Stimulated activated CD8-positive, alpha-beta memory T cell treated with anti-CD3 and anti-CD28 coated beads, Interleukin-4, amount 100 ng/mL, for 48 hours (primary cell): ENCODE measurements around the gene PLA2G2D.

Experiments used
- DNase-seq: peaks from one replicate; pipeline ENCODE4 v3.0.0-alpha.2; 2020

The PLA2G2D gene

DNA sequence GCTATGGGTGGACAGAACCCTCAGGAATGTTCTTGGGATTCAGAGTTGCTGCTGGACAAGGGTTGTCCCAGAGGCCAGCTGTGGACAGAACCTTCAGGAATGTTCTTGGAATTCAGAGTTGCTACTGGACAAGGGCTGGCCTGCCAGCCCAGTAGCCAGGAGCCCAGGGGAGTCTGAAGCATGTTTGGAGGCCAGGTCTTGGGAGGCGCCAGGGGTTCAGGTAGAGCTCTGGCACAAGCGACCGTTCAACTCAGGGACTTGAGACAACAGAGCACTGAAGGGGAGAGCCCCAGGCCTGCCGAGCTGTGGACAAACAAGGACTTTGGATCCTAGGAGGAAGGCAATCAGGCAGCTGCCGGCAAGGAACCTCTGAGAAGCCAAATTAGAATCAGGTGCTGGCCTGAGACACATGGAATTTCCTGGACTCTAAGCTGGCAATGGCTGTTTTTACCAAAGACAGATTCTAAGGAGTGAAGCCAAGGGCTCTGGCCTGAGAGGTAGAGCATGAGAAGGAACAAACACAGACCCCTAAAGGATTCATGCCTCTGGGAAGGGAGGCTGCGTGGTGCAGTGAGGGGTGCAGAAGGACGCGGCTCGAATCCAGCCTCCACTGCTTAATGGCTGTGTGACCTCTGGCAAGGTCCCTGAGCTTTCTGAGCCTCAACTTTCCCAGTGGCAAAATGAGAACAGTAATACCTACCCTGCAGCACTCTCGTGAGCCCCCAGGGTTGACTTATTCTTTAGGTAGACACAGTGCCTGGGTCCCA, 36.0 kb downstream of the PLA2G2D start:
- DNase-seq: no peak

- no peak for DNase-seq
Measured at GRCh38 chr1:20082772-20083171, 36.6 kb downstream of the PLA2G2D start.

- DNase-seq: no peak
Measured at GRCh38 chr1:20081353-20081810, 38.0 kb downstream of the PLA2G2D start.

DNA sequence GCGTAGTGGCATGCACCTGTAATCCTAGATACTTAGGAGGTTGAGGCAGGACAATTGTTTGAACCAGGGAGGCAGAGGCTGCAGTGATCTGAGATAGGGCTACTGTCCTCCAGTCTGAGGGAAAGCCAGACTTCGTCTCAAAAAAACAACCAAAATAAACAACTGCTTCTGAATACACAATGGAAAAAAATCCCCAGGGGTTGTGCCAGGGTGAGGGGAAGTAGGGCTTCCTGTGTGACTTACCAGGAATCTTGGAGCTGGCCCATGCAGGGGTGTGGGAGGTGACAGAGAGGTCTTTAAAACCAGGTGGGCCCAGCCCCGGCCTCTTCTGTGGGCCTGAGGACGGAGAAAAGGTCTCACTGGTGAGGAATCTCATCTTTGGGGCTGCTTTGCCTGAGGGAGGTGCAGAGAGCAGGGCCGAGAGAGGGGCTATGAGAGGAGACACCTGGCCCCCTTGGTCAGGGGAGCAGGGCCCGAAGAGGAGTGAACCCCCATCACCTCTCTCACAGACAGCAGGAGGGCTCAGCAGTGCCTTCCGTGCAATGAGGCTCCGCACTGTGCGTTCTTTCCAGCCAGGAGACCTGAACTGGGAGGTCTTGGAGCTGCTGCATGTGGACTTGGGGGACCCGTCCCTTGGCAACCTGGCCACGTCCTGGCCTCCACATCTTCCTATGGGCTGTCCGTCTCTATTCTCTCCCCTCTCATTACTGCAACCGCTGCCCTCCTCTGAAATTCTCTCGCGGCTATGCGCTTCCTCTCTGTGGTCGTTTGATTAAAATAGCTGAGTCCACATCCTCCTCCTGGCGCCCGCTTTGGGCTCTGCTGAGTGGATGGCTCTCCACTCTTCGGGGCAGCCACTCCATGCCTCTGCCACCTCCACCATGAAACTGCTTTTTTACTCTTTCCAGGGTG, 38.6 kb downstream of the PLA2G2D start:
- no peak for DNase-seq

- DNase-seq: no peak
Measured at GRCh38 chr1:20079661-20080305, 39.6 kb downstream of the PLA2G2D start.

- DNase-seq: no peak
Measured at GRCh38 chr1:20078711-20079110, 40.6 kb downstream of the PLA2G2D start.

DNA sequence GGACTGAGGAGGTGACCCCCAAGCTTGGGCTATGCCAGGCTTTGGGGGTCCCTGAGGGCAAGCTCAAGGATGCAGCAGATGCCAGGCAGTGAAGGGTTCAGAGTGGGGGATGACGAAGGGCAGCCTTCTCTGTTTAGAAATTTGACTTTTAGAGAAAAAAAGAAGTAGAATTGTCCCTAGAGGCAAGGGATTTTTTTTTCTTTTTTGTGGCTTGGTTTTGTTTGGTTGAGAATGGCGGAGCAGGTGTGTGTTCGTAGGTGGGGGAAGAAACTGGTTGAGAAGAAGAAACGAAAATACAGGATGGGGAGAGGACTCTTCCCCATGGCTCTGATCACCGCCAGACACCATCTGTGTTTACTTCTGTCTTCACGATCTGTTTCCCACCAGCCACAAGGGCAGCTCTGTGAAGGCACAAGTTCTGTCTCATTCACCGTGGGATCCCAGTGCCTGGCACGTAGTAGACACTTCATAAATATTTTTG, 41.1 kb downstream of the PLA2G2D start:
- DNase-seq: no peak

GRCh38 chr1:20076710-20077461, 42.5 kb downstream of the PLA2G2D start:
- DNase-seq: no peak

DNA sequence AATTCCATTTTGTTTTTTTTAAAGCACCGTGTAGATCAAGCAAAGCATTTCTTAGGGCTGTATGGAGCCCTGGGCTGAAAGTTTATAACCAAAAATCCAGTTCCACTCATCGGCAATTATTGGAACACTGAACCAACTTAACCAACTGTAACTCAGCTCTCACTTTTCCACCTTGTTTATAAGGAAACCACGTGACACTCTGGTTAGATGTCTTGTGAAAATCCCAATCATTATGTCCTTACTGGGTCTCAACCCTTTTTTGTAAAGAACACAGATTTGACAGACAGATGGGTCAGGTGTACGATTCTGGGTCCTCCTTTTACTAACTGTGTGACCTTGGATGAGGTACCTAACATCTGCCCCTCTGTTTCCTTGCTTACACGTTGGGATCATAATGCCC, 43.1 kb downstream of the PLA2G2D start:
- DNase-seq: no peak

DNA sequence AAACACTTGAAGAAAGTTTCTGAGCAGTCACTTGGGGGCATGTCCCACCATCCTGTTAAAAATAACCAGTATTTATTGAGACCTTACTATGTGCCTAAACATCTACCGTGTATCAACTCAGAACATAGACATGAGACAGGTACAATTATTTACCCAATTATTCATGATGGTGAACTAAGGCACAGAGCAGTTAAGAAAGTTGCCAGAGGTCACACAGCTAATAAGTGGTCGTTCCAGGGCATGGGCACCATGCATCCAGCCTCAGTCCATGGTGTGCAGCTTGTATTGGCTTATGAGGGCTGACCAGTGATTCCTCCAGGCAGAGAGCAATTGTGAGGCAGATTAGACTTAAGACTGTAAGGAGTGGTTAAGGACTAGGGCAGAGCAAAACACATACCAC, 44.0 kb downstream of the PLA2G2D start:
- no peak for DNase-seq

GRCh38 chr1:20074725-20075171, 44.6 kb downstream of the PLA2G2D start:
- no peak for DNase-seq

- no peak for DNase-seq
Measured at GRCh38 chr1:20074055-20074724, 45.1 kb downstream of the PLA2G2D start.

DNA sequence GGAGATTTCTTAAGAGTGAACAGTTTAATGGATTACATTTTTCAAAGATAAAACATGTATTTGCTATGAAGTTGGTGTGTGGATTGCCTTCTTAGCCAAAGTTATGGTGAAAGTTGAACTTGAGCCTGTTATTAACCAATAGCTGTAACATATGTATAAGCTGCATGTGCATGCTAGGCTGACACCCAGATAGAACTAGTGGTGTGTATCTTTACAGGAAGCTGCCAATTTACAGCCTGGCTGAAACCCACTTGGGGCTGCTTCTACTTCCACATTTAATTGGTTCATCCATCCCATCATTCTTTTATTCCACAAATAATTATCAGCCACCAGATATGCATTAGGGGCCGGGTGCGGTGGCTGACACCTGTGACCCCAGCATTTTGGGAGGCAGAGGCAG, 46.1 kb downstream of the PLA2G2D start:
- DNase-seq: no peak

- no peak for DNase-seq
Measured at GRCh38 chr1:20072771-20073170, 46.6 kb downstream of the PLA2G2D start.

DNA sequence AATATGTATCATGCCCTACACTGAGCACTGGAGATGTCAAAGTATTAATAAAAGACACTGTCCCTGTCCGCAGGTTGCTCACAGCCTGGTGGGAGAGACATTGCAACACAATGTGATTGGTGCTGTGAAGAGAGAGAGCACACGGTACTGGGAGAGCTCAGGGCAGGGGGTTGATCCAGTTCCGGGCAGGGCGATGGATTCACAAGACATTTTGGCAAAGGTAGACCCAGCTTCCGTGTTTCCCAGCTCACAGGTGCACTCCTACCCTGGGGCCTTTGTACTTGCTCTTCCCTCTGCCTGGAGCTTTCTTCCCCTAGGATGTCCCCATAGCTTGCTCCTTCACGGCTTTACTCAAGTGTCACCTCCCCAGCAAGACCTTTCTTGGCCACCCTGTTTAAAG, 47.9 kb downstream of the PLA2G2D start:
- no peak for DNase-seq

- DNase-seq: no peak
Measured at GRCh38 chr1:20070357-20070756, 49.0 kb downstream of the PLA2G2D start.

DNA sequence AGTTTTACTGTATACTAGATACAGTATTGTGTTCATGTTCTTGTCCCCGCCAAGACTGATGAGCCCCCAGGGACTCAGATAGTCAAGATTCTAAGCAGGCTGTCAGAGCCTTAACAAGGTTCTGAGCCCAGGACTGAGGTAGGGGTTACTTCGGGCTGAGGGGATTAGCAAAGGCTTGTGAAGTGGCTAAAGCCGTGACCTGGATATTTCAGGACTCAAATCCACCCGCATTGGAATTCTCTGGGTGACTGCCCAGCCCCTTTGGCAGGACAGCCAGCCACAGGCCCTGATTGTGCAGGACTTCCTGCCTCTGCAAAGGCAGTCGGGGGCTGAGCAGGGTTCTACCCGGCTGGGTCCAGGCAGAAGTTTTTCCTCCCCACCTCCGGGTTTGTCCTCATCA, 49.5 kb downstream of the PLA2G2D start, which contains the start of gene PLA2G5:
Gene PLA2G5, plus strand, starts transcription at position 321 of the 400 bp plus-strand sequence. CDS start 14,637 bp downstream, outside the sequence.
- DNase-seq: no peak

DNA sequence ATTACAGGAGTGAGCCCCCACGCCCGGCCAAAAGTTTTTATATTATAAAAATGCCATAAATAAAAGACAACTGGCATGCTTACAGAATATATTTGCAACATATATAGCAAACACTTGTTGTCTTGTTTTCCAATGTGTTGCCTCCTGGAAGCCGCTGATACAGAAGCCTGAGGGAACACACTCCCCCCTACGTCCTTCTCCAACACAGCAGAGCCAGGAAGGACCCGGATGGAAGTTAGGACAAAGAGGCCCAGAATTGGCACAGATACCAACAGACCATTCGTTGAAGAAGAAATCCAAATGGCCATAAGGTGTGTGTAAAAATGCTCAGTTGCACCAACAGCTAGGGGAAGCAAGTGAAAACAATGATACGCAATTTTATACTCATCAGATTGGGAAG, 50.6 kb downstream of the PLA2G2D start:
- no peak for DNase-seq

GRCh38 chr1:20063861-20064292, 55.5 kb downstream of the PLA2G2D start:
- DNase-seq: no peak
